Astrocyte of the cerebellum (primary cell): Measurements from ENCODE around the gene CCR6.

Source experiments
- DNase-seq: peaks from one replicate; pipeline ENCODE4 v3.0.0-alpha.2; 2011; ENCODE audit warnings: low read depth
- H3K4me3 ChIP-seq: 2 replicates; pipeline ENCODE4 v1.5.1; 2011; ENCODE audit warnings: mild to moderate bottlenecking, low read depth, low read length, moderate library complexity
- in situ Hi-C: cut with HindIII; loops from 2 replicates; pipeline ENCODE4 v1.10.0; 2017; ENCODE audit warnings: low sequenced_read_pairs
- TF ChIP-seq, protein P1 (sequence below): IDR thresholded peaks from 2 replicates; pipeline ENCODE4 v1.5.1; 2012; ENCODE audit warnings: low read length, low read depth, moderate library complexity, mild to moderate bottlenecking; ENCODE audit errors: missing control alignments

Gene CCR6

DNA sequence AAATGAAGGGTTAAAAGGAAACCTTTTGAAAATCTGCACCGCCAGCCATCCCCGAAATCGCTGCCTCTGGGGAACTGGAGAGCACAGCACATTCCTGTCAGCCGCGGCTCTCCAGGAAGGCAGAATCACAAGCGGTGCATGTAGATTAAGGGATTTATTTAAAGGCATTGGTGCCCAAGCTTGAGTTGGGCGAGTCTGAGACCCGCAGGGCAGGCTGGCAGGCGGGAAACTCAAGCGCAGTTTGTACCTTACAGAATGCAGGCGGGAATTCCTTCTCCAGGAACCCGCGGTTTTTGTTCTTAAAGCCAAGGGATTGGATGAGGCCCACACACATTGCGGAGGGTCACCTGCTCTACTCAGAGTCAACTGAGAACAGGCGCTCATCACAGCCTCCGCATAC, 24.1 kb downstream of the CCR6 start:
- in situ Hi-C loops = no loop called here

DNA sequence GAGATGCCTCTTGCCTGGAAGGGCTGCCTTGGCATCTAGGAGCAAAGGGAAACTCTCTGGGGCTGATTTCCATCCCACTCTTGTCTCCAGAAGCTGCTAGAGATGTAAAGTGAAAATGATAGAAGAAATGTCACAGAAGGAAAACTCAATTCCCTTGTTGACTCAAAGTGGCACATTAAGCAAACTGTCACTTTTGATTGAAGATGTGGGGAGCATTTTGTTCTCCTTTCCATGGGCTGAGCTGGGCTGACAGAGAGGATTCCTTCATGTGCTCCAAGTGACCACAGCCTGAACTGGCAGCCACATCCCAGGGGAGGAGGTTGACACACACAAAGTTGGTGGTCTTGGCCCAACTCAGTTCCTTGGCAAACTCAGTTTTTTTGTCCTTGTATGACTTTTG, 25.1 kb downstream of the CCR6 start:
- in situ Hi-C loops = no loop called here

More for the DNA sequence above, 24.1 kb downstream of the CCR6 start:
- DNase-seq = no peak
- no peak overlapping the region for H3K4me3 ChIP-seq
- TF ChIP-seq, protein P1, sequence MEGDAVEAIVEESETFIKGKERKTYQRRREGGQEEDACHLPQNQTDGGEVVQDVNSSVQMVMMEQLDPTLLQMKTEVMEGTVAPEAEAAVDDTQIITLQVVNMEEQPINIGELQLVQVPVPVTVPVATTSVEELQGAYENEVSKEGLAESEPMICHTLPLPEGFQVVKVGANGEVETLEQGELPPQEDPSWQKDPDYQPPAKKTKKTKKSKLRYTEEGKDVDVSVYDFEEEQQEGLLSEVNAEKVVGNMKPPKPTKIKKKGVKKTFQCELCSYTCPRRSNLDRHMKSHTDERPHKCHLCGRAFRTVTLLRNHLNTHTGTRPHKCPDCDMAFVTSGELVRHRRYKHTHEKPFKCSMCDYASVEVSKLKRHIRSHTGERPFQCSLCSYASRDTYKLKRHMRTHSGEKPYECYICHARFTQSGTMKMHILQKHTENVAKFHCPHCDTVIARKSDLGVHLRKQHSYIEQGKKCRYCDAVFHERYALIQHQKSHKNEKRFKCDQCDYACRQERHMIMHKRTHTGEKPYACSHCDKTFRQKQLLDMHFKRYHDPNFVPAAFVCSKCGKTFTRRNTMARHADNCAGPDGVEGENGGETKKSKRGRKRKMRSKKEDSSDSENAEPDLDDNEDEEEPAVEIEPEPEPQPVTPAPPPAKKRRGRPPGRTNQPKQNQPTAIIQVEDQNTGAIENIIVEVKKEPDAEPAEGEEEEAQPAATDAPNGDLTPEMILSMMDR = no peak

DNA sequence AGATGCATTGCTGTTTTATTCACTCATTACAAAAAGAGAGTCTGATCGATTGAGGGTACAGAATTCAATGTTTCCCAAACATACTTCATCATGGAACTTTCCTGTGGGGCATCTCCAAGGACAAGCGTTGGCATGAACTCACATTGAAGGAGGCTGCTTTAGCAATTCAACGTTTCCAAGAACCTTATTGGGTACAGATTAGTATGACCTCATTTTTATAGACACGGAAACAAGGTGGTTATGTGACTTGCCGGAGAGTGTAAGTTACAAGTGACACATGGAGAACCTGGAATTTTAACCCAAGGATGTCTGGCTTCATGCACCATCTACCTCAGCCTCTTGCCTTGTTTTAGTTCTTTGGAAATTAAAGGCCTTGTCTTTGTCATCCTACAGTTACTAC, 26.1 kb downstream of the CCR6 start:
- TF ChIP-seq, protein P1 = no peak
- no peak for DNase-seq
- H3K4me3 ChIP-seq = no peak overlapping the region
- in situ Hi-C loops = no loop called here

More for the DNA sequence above, 25.1 kb downstream of the CCR6 start:
- no peak overlapping the region for H3K4me3 ChIP-seq
- no peak for DNase-seq
- TF ChIP-seq, protein P1 = no peak

DNA sequence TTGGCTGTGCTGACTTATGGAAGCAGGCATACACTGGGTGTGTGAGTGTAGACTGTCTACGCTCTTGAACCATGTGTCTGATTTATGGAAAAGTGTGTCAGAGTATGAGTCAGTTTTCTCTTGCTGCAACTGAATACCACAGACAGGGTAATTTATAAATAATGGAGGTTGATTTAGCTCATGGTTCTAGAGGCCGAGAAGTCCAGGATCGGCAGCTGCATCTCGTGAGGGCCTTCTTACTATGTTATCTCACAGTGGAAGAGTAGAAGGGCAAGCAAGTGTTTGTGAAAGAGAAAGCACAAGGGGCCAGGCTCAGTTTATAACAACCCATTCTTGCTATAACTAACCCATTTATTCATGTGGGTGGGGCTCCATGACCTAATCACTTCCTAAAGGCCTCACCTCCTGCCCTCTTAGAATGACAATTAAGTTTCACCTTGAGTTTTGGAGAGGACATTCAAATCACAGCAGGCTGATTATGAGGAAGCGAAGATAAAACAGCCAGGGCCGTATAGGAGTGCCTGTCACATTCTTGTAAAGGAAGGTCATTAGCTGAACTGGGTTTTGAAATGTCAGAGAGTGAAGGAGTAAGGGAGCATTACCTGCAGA, 28.1 kb downstream of the CCR6 start:
- TF ChIP-seq, protein P1 = no peak
- no peak for DNase-seq
- no peak overlapping the region for H3K4me3 ChIP-seq
- in situ Hi-C loops = no loop called here

DNA sequence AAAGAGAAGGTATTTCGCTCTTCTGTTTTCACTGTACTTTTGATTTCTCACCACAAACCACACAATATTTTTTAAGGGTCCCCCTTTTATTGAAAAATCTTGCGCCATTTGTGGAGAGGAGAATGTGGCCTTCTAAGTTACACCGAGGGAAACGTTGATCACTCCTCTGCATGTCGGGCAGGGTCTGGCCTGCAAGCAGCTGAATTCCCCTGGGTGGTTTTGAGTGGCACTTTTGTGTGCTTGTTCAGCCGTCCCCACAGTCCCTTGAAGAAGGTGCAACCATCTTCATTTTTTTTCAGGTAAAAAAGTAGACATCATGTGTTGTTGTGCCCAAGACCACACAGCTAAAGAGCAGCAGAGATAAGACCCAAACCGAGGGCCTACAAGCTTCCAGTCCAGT, 28.8 kb downstream of the CCR6 start:
- no peak overlapping the region for H3K4me3 ChIP-seq
- no peak for DNase-seq
- in situ Hi-C loops = no loop called here
- TF ChIP-seq, protein P1 = no peak

DNA sequence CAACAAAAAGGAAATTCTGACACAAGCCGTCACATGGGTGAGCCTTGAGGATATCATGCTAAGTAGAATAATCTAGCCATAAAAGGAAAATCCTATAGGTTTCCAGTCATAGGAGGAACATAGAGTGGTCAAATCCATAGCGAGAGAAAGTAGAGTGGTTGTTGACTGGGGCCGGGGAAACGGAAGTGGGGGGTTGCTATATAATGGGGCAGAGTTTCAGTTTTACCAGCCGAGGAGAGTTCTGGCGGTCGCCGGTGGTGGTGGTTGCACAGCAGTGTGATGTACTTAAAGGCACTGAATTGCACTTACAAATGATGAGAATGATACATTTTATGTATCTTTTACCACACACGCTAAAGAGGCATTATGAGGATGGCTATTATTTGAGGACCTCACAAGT, 30.0 kb downstream of the CCR6 start:
- no peak overlapping the region for H3K4me3 ChIP-seq
- in situ Hi-C loops = no loop called here
- TF ChIP-seq, protein P1 = no peak
- no peak for DNase-seq
